Mammary epithelial cell (primary cell): ENCODE results near the gene PIGS.

ENCODE experiments used
- CTCF ChIP-seq, 2 donors: IDR thresholded peaks in 1 of 2; conservative IDR thresholded peaks in 1 of 2; 2 replicates each; pipeline ENCODE4 v1.5.1; 2011 to 2012; ENCODE audit warnings: inconsistent platforms in 2 of 2, low read length in 2 of 2, mild to moderate bottlenecking in 2 of 2, control low read depth in 1 of 2, low read depth in 1 of 2; ENCODE audit not compliant: insufficient read depth in 1 of 2; ENCODE audit errors: extremely low read depth in 1 of 2
- EZH2 ChIP-seq: IDR thresholded peaks from 2 replicates; pipeline ENCODE4 v1.6.1; 2012; ENCODE audit warnings: low read length, inconsistent platforms, borderline replicate concordance

GRCh38 chr17:28613931-28614381 lies 42.6 kb upstream of the PIGS start, which contains the start of gene RSKR:
- TF ChIP-seq CTCF (conservative IDR thresholded peaks at IDR 0.05 in 1 of 2, IDR thresholded peaks at IDR 0.05 in 1 of 2; ENCODE audit: extremely low read depth in 1 of 2, insufficient read depth in 1 of 2, low read depth in 1 of 2, low read length in 2 of 2) (no peak), EZH2 (no peak)
